Activated T-cell treated with anti-CD3 and anti-CD28 coated beads for 24 hours (primary cell): ENCODE data around the gene ATG10.
A peak's percentile ranks its signal among the peaks of the same experiment; 100 is the strongest.

ENCODE experiments used
- DNase-seq: peaks from one replicate; pipeline ENCODE4 v3.0.0-alpha.2; 2020; ENCODE audit warnings: low read depth

The ATG10 gene

GRCh38 chr5:82277987-82278710 lies 306.3 kb downstream of the ATG10 start, which contains the start of gene RPS23:
Gene RPS23 (minus strand): TSS chr5:82278354. CDS start chr5:82278323, 31 bp downstream.
- peak; percentile 84 for DNase-seq

GRCh38 chr5:82278711-82279370 lies 307.0 kb downstream of the ATG10 start:
- DNase-seq: no peak

GRCh38 chr5:82283893-82284292 lies 312.1 kb downstream of the ATG10 start:
- no peak for DNase-seq

- no peak for DNase-seq
Measured at GRCh38 chr5:82285206-82285605, 313.4 kb downstream of the ATG10 start.

GRCh38 chr5:82287625-82288024 lies 315.8 kb downstream of the ATG10 start:
- DNase-seq: no peak

GRCh38 chr5:82290005-82290404 lies 318.2 kb downstream of the ATG10 start:
- DNase-seq: no peak

GRCh38 chr5:82290908-82291307 lies 319.1 kb downstream of the ATG10 start:
- no peak for DNase-seq

- no peak for DNase-seq
Measured at GRCh38 chr5:82291420-82291819, 319.6 kb downstream of the ATG10 start.

- DNase-seq: no peak
Measured at GRCh38 chr5:82295144-82295543, 323.3 kb downstream of the ATG10 start.

- no peak for DNase-seq
Measured at GRCh38 chr5:82295959-82296531, 324.2 kb downstream of the ATG10 start.

- no peak for DNase-seq
Measured at GRCh38 chr5:82296929-82297328, 325.1 kb downstream of the ATG10 start.

GRCh38 chr5:82297711-82298110 lies 325.9 kb downstream of the ATG10 start:
- no peak for DNase-seq

- DNase-seq: no peak
Measured at GRCh38 chr5:82298668-82299067, 326.8 kb downstream of the ATG10 start.

- no peak for DNase-seq
Measured at GRCh38 chr5:82301190-82301589, 329.4 kb downstream of the ATG10 start.
